ENCODE results near the gene EVA1C.

DNA sequence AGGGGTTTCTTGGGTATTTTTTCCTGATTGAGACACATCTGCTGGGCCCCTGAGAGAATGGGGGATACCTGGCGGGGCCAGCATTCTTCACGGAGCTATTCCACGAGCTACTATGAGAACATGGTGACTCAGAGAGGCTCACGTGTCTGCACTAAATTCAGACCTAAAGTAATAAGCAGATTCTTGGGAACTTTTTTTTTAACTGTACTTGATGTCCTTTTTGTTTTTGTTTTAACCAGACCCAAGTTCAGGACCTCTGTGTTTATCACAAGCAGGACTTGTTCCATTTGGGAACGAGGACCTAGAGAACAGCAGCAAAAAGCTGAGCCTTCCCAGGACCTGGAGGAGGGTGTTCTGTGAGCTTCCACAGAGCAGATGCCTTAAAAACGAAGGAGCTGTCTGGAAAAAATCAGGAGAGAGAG is 44.0 kb downstream of the EVA1C start:
- TF ChIP-seq MYC (IDR thresholded peaks at IDR 0.05; ENCODE audit: low read depth, low read length), result no peak
- TF ChIP-seq, protein P1, sequence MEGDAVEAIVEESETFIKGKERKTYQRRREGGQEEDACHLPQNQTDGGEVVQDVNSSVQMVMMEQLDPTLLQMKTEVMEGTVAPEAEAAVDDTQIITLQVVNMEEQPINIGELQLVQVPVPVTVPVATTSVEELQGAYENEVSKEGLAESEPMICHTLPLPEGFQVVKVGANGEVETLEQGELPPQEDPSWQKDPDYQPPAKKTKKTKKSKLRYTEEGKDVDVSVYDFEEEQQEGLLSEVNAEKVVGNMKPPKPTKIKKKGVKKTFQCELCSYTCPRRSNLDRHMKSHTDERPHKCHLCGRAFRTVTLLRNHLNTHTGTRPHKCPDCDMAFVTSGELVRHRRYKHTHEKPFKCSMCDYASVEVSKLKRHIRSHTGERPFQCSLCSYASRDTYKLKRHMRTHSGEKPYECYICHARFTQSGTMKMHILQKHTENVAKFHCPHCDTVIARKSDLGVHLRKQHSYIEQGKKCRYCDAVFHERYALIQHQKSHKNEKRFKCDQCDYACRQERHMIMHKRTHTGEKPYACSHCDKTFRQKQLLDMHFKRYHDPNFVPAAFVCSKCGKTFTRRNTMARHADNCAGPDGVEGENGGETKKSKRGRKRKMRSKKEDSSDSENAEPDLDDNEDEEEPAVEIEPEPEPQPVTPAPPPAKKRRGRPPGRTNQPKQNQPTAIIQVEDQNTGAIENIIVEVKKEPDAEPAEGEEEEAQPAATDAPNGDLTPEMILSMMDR (IDR thresholded peaks at IDR 0.05; ENCODE audit: extremely low read depth in 1 of 2, insufficient read depth in 1 of 2, low read depth in 1 of 2, low read length in 2 of 2), result no peak
- peak; percentile 30 for TF ChIP-seq FOS (IDR thresholded peaks at IDR 0.05; ENCODE audit: borderline replicate concordance, insufficient read depth, low read length)
- no peak for TF ChIP-seq EZH2 (IDR thresholded peaks at IDR 0.05; ENCODE audit: borderline replicate concordance, low read depth, low read length, severe bottlenecking)
- TF ChIP-seq, protein P2, sequence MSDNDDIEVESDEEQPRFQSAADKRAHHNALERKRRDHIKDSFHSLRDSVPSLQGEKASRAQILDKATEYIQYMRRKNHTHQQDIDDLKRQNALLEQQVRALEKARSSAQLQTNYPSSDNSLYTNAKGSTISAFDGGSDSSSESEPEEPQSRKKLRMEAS (IDR thresholded peaks at IDR 0.05; ENCODE audit: insufficient read depth, insufficient read length), result no peak
- TF ChIP-seq POLR2AphosphoS5 (IDR thresholded peaks at IDR 0.05; ENCODE audit: insufficient read depth, low read depth, low read length), result no peak
- TF ChIP-seq POLR2A (IDR thresholded peaks at IDR 0.05; ENCODE audit: low read depth, low read length), result no peak
- no peak for TF ChIP-seq JUN (IDR thresholded peaks at IDR 0.05; ENCODE audit: borderline replicate concordance, insufficient read depth, insufficient read length, low read depth)
- TF ChIP-seq GATA2 (IDR thresholded peaks at IDR 0.05; ENCODE audit: insufficient read depth, insufficient read length, low read depth, low read length), result no peak

Data from endothelial cell of umbilical vein (primary cell).